ENCODE measurements around the gene CPNE7.

- TF ChIP-seq CTCF (IDR thresholded peaks at IDR 0.05), result no peak
- no peak for TF ChIP-seq EZH2 (IDR thresholded peaks at IDR 0.05)
These were observed 39.2 kb upstream of the CPNE7 start for GRCh38 chr16:89536371-89536770.
